Esophagus squamous epithelium (tissue), 5 donors: ENCODE data around the gene POLD2. TPM values are rescaled to one million over a fixed set of nuclear protein-coding genes. Genes with fewer than 3 reads are reported as not detected.

Experiments used
- DNase-seq: peaks from one replicate; lab custom pipeline; 2025; lab: John Stamatoyannopoulos, UW
- H3K27ac ChIP-seq, 4 donors: fragments of 200-600 bp; sonication (generic); one replicate each; pipeline ENCODE4 v1.5.1; 2016 to 2019; ENCODE audit warnings: mild to moderate bottlenecking in 1 of 4
- H3K27me3 ChIP-seq, 4 donors: fragments of 200-600 bp; sonication (generic); 1 replicate in 3 of 4; 2 replicates in 1 of 4; pipeline versions ENCODE4 v1.5.1 to v1.6.0; 2017 to 2021; ENCODE audit warnings: antibody characterized with exemption in 1 of 4
- H3K36me3 ChIP-seq, 3 donors: fragments of 200-600 bp; sonication (generic); one replicate each; pipeline ENCODE4 v1.5.1; 2016 to 2019
- H3K4me1 ChIP-seq, 3 donors: fragments of 200-600 bp; sonication (generic); one replicate each; pipeline ENCODE4 v1.5.1; 2017 to 2019
- H3K4me3 ChIP-seq, 4 donors: fragments of 200-600 bp; sonication (generic); 1 replicate in 3 of 4; 2 replicates in 1 of 4; pipeline ENCODE4 v1.5.1; 2016 to 2019; ENCODE audit warnings: mild to moderate bottlenecking in 2 of 4, moderate library complexity in 1 of 4
- H3K9me3 ChIP-seq, 3 donors: fragments of 200-600 bp; sonication (generic); one replicate each; pipeline ENCODE4 v1.5.1; 2016 to 2019
- CTCF ChIP-seq, 6 experiments: fragments of 450-650 bp in 4 of 6; fragments of 200-600 bp in 2 of 6; sonication (generic) in 2 of 6; IDR thresholded peaks; one replicate each; pipeline ENCODE4 v1.5.1; 2016 to 2019; ENCODE audit warnings: antibody characterized with exemption in 6 of 6, mild to moderate bottlenecking in 4 of 6, moderate library complexity in 4 of 6
- POLR2A ChIP-seq, 4 donors: fragments of 450-650 bp; IDR thresholded peaks; one replicate each; pipeline ENCODE4 v1.6.1; 2017; ENCODE audit warnings: antibody characterized with exemption in 4 of 4, mild to moderate bottlenecking in 4 of 4, moderate library complexity in 3 of 4
- WGBS, 2 donors: methylation state at CpG; one replicate each; pipeline ENCODE4 v1.1.5; 2018; 5-methylcytosine and 5-hydroxymethylcytosine counted together
- intact Hi-C: fragments of 100-400 bp; cut with DNase I; formaldehyde crosslinking; loops from one replicate; pipeline ENCODE4 v1.15.0; 2022
- total RNA-seq, 4 donors: library from RNA; depleted of rRNA; stranded (reverse); fragments of >200 nt; gene quantifications; one replicate each; pipeline ENCODE4 v1.1.0, GENCODE V29; 2016
- donor health status: DM: yes; HTN: yes; CAD: no.

The POLD2 gene
- total RNA-seq, 4 donors from 2014 or later, result 71.2 to 164 (median 89.5) TPM

GRCh38 chr7:44155191-44156185, 32.1 kb upstream of the POLD2 start:
- no peaks in the 10 kb centered on the region for H3K36me3 ChIP-seq
- WGBS, 2 donors, result 70 to 88% methylated on average over 3 to 7 of the region's 8 CpGs
- H3K4me3 ChIP-seq, result no peak overlapping the region
- no peaks in the 10 kb centered on the region for H3K27me3 ChIP-seq
- no peak for DNase-seq
- peaks cover 0 to 6% (median 0%) of the 10 kb centered on the region in 3 donors for H3K4me1 ChIP-seq
- intact Hi-C loops, result no loop called here
- TF ChIP-seq CTCF (IDR thresholded peaks at IDR 0.05), result no peak
- no peak for TF ChIP-seq POLR2A (IDR thresholded peaks at IDR 0.05)
- no peak overlapping the region for H3K27ac ChIP-seq
- H3K9me3 ChIP-seq, result no peaks in the 10 kb centered on the region

- Histone ChIP-seq H3K27ac (no peak overlapping the region), H3K4me1 (peaks cover 0 to 12% (median 0%) of the 10 kb centered on the region in 3 donors), H3K4me3 (no peak overlapping the region), H3K36me3 (no peaks in the 10 kb centered on the region), H3K9me3 (no peaks in the 10 kb centered on the region), H3K27me3 (no peaks in the 10 kb centered on the region)
- intact Hi-C loops, result no loop called here
- TF ChIP-seq CTCF (IDR thresholded peaks at IDR 0.05), result no peak
- no peak for TF ChIP-seq POLR2A (IDR thresholded peaks at IDR 0.05)
- no peak for DNase-seq
- 63 to 68% methylated on average over 3 of the region's 3 CpGs for WGBS, 2 donors
Measured at GRCh38 chr7:44154703-44155102, 31.4 kb upstream of the POLD2 start.

GRCh38 chr7:44153948-44154335, 30.6 kb upstream of the POLD2 start:
- no peaks in the 10 kb centered on the region for H3K9me3 ChIP-seq
- H3K27me3 ChIP-seq, result no peaks in the 10 kb centered on the region
- no peak for TF ChIP-seq CTCF (IDR thresholded peaks at IDR 0.05)
- no peak for TF ChIP-seq POLR2A (IDR thresholded peaks at IDR 0.05)
- WGBS, 2 donors, result 74 to 92% methylated on average over 5 of the region's 5 CpGs
- H3K27ac ChIP-seq, result no peak overlapping the region
- H3K4me3 ChIP-seq, result no peak overlapping the region
- intact Hi-C loops, result no loop called here
- DNase-seq, result no peak
- no peaks in the 10 kb centered on the region for H3K36me3 ChIP-seq
- H3K4me1 ChIP-seq, result peaks cover 0 to 12% (median 0%) of the 10 kb centered on the region in 3 donors

- no peak overlapping the region for H3K4me3 ChIP-seq
- no peak overlapping the region for H3K27ac ChIP-seq
- peaks cover 0 to 12% (median 0%) of the 10 kb centered on the region in 3 donors for H3K4me1 ChIP-seq
- H3K36me3 ChIP-seq, result no peaks in the 10 kb centered on the region
- WGBS, 2 donors, result 68 to 79% methylated on average over 4 to 9 of the region's 22 CpGs
- no peak for DNase-seq
- intact Hi-C loops, result no loop called here
- no peaks in the 10 kb centered on the region for H3K27me3 ChIP-seq
- no peaks in the 10 kb centered on the region for H3K9me3 ChIP-seq
- TF ChIP-seq POLR2A (IDR thresholded peaks at IDR 0.05) (no peak), CTCF (IDR thresholded peaks at IDR 0.05) (no peak)
Measured at GRCh38 chr7:44152971-44153947, 29.9 kb upstream of the POLD2 start.
